ENCODE measurements around the gene ADTRP.
"Not testable (repeated sequence)": the region's sequence is repeated elsewhere in the genome, so short reads cannot be mapped to it uniquely, and the experiment has no call there.

ADTRP gene

GRCh38 chr6:11803591-11803971, 25.0 kb upstream of the ADTRP start:
- no peak for DNase-seq (ENCODE audit: low spot score)

GRCh38 chr6:11802886-11803590, 24.4 kb upstream of the ADTRP start:
- DNase-seq (ENCODE audit: low spot score), result no peak

GRCh38 chr6:11800531-11800930, 21.9 kb upstream of the ADTRP start:
- DNase-seq (ENCODE audit: low spot score), result not testable (repeated sequence)

GRCh38 chr6:11798538-11798937, 19.9 kb upstream of the ADTRP start:
- no peak for DNase-seq (ENCODE audit: low spot score)

GRCh38 chr6:11798096-11798495, 19.5 kb upstream of the ADTRP start:
- no peak for DNase-seq (ENCODE audit: low spot score)

GRCh38 chr6:11796829-11797228, 18.2 kb upstream of the ADTRP start:
- DNase-seq (ENCODE audit: low spot score), result no peak

- no peak for DNase-seq (ENCODE audit: low spot score)
These were observed 16.8 kb upstream of the ADTRP start for GRCh38 chr6:11795403-11795802.

- DNase-seq (ENCODE audit: low spot score), result no peak
These were observed 14.7 kb upstream of the ADTRP start for GRCh38 chr6:11793277-11793676.

GRCh38 chr6:11791354-11792107, 12.9 kb upstream of the ADTRP start:
- no peak for DNase-seq (ENCODE audit: low spot score)

GRCh38 chr6:11789744-11790143, 11.1 kb upstream of the ADTRP start:
- DNase-seq (ENCODE audit: low spot score), result no peak

- DNase-seq (ENCODE audit: low spot score), result no peak
These were observed 9.4 kb upstream of the ADTRP start for GRCh38 chr6:11788043-11788442.

- no peak for DNase-seq (ENCODE audit: low spot score)
These were observed 7.4 kb upstream of the ADTRP start for GRCh38 chr6:11785774-11786579.

- DNase-seq (ENCODE audit: low spot score), result no peak
These were observed 6.8 kb upstream of the ADTRP start for GRCh38 chr6:11785415-11785773.

GRCh38 chr6:11784341-11784740, 5.7 kb upstream of the ADTRP start:
- no peak for DNase-seq (ENCODE audit: low spot score)

- no peak for DNase-seq (ENCODE audit: low spot score)
These were observed 5.0 kb upstream of the ADTRP start for GRCh38 chr6:11783524-11784064.

GRCh38 chr6:11782524-11782923, 3.9 kb upstream of the ADTRP start:
- no peak for DNase-seq (ENCODE audit: low spot score)

- DNase-seq (ENCODE audit: low spot score), result no peak
These were observed 1.5 kb upstream of the ADTRP start for GRCh38 chr6:11780097-11780428.

- DNase-seq (ENCODE audit: low spot score), result no peak
These were observed 910 bp upstream of the ADTRP start for GRCh38 chr6:11779329-11780096.

- no peak for DNase-seq (ENCODE audit: low spot score)
These were observed 567 bp downstream of the ADTRP start for GRCh38 chr6:11778036-11778435.

- DNase-seq (ENCODE audit: low spot score), result no peak
These were observed 2.7 kb downstream of the ADTRP start for GRCh38 chr6:11775791-11776409.

GRCh38 chr6:11774426-11774825, 4.2 kb downstream of the ADTRP start:
- no peak for DNase-seq (ENCODE audit: low spot score)

- no peak for DNase-seq (ENCODE audit: low spot score)
These were observed 5.0 kb downstream of the ADTRP start for GRCh38 chr6:11773581-11773980.
